Measurements from ENCODE around the gene MYOM1.

The MYOM1 gene

GRCh38 chr18:3046216-3046808 lies 173.5 kb downstream of the MYOM1 start:
- DNase-seq (ENCODE audit: extremely low spot score): no peak
- TF ChIP-seq CTCF (IDR thresholded peaks at IDR 0.05; ENCODE audit: control extremely low read depth, extremely low read depth, low read depth, missing control alignments): no peak
- CTCF ChIA-PET: interaction anchor here (1.0 to 4.3 kb wide), 5 partner anchors 11 to 52 kb away, joined by 3 to 26 read pairs (median 4); no protein-coding TSS in a partner anchor
- POLR2A ChIA-PET: no interaction called here

DNA sequence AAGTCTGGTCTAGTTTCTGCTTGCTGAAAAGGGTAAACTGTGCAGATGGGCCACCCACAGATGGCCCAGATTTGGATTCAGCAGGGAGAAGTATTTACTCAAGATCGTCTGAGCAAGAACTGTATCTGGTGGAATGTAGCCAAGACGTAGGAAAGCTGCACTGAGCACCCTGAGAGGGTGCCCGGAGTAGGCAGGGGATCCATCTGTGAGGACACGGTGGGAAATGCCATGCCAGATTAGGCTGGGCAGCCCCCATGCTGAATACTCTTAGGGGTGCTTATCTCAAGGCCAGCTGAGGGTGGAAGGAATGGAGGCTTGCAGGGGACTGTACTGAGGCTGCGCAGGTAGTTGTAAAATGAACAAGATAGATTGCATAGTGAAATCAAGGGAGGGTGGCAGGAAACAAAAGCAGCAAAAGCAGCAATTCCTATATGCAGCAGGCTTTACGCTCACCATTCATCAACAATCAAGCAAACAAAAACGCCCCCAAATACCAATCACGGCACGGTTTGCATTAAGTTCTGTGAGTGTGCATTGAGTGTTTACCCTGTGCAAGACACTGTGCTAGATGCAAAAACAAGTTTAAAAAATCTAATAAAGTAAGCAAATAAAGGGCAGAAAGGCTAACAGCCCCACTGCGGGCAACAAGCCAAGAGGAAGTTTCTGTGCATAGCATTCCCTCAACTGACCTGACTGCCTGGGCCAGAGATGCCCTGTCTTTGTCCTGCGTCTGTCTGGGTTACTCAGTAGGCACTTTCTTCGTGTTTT lies 174.7 kb downstream of the MYOM1 start:
- DNase-seq (ENCODE audit: extremely low spot score): no peak
- TF ChIP-seq CTCF (IDR thresholded peaks at IDR 0.05; ENCODE audit: control extremely low read depth, extremely low read depth, low read depth, missing control alignments): no peak
- POLR2A ChIA-PET: no interaction called here
- CTCF ChIA-PET: interaction anchor here (0.8 to 4.3 kb wide), 7 partner anchors 11 to 115 kb away, joined by 3 to 26 read pairs (median 3); no protein-coding TSS in a partner anchor

DNA sequence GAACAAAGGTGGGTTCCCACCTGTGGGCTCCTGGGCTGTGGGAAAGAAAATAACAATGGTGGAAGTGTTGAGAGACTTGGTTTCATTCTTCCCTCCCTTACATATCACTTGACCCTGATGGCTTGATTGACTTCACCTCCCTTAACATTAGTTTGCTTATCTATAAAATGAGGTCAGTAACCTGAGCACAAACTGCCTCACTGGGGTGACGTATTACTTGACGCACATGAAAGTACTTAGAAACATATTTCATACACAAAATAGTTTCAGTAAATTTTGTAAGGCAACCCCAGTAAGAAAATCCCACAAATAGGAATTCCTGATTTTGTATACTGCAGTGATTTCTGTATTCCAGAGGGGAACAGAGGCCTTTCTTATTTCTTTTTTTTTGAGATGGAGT lies 177.4 kb downstream of the MYOM1 start:
- POLR2A ChIA-PET: no interaction called here

DNA sequence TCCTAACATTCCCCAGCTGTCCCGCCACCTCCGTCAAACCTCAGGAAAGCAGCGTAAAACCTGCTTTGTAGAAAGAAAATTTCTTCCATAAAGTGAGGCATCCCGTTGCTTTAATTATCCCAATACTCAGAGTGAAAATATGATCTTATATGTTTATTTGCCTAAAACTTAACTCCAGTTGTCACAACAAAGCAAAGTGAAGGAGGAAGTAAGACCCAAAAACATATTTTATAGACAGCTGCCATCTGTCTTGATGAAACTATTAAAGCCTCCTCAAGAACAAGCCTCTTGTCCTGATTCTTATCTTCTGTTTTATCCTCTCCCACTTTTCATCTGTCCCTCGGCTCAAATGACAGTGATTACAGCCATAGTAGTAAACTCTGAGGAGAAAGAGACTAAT lies 177.9 kb downstream of the MYOM1 start:
- DNase-seq (ENCODE audit: extremely low spot score): no peak
- ChIA-PET POLR2A (no interaction called here), CTCF (interaction anchor here (0.9 to 1.5 kb wide), 2 partner anchors 21 to 87 kb away, joined by 3 to 7 read pairs; no protein-coding TSS in a partner anchor)
- no peak for TF ChIP-seq CTCF (IDR thresholded peaks at IDR 0.05; ENCODE audit: control extremely low read depth, extremely low read depth, low read depth, missing control alignments)

More for the DNA sequence above, 177.4 kb downstream of the MYOM1 start:
- CTCF ChIA-PET: interaction anchor here (1.5 kb wide), 1 partner anchor 20 kb away, joined by 7 read pairs; no protein-coding TSS in a partner anchor
- no peak for TF ChIP-seq CTCF (IDR thresholded peaks at IDR 0.05; ENCODE audit: control extremely low read depth, extremely low read depth, low read depth, missing control alignments)
- no peak for DNase-seq (ENCODE audit: extremely low spot score)

- POLR2A ChIA-PET: no interaction called here
- CTCF ChIA-PET: interaction anchor here (1.5 kb wide), 2 partner anchors 12 to 22 kb away, joined by 4 to 7 read pairs; no protein-coding TSS in a partner anchor
Observed at GRCh38 chr18:3040881-3041280, 178.9 kb downstream of the MYOM1 start.

More at GRCh38 chr18:3040881-3041280, 178.9 kb downstream of the MYOM1 start:
- DNase-seq (ENCODE audit: extremely low spot score): no peak
- TF ChIP-seq CTCF (IDR thresholded peaks at IDR 0.05; ENCODE audit: control extremely low read depth, extremely low read depth, low read depth, missing control alignments): no peak
